Measurements from ENCODE around the gene SMAD5. TPM values are rescaled to one million over a fixed set of nuclear protein-coding genes. Genes with fewer than 3 reads are reported as not detected.

Gene SMAD5
- polyA plus RNA-seq, 3 donors: 7.9 to 19.2 (median 17.3) TPM

- Histone ChIP-seq H3K4me2 (replicated peaks; ENCODE audit: extremely low read depth, low read length, poor library complexity, severe bottlenecking) (no peak overlapping the region), H3K4me3 (replicated peaks in 1 of 3; ENCODE audit: low read depth in 2 of 3, low read length in 3 of 3) (no peak overlapping the region), H3K9me3 (replicated peaks in 1 of 2; ENCODE audit: control insufficient read depth in 1 of 2, insufficient read depth in 1 of 2, low read length in 2 of 2) (no peaks in the 10 kb centered on the region), H3K4me1 (ENCODE audit: control insufficient read depth in 1 of 2, insufficient read depth in 2 of 2, low read length in 2 of 2) (no peaks in the 10 kb centered on the region), H3K79me2 (ENCODE audit: insufficient read depth, low read length) (no peaks in the 10 kb centered on the region), H3K27me3 (ENCODE audit: control insufficient read depth in 2 of 2, insufficient read depth in 2 of 2, low read length in 2 of 2) (peaks cover 2 to 20% of the 10 kb centered on the region in 2 donors), H4K20me1 (ENCODE audit: insufficient read depth, low read length) (no peaks in the 10 kb centered on the region), H3K27ac (ENCODE audit: low read depth in 1 of 2, low read length in 2 of 2) (no peak overlapping the region), H2AFZ (ENCODE audit: insufficient read depth, low read depth, low read length, poor library complexity, severe bottlenecking) (no peak overlapping the region), H3K9ac (ENCODE audit: insufficient read depth, low read length, poor library complexity, severe bottlenecking) (no peak overlapping the region), H3K36me3 (replicated peaks in 1 of 2; ENCODE audit: control insufficient read depth in 1 of 2, insufficient read depth in 2 of 2, low read length in 2 of 2) (no peaks in the 10 kb centered on the region)
- no peak for TF ChIP-seq CTCF (IDR thresholded peaks at IDR 0.05)
- H3K27ac Mint-ChIP-seq: no peak overlapping the region
- intact Hi-C loops (cut with micrococcal nuclease): no loop called here
- no peaks in the 10 kb centered on the region for H3K36me3 Mint-ChIP-seq
- H3K4me1 Mint-ChIP-seq: peaks cover 3% of the 10 kb centered on the region
- H3K4me3 Mint-ChIP-seq: no peak overlapping the region
- 94% methylated on average over 4 of the region's 4 CpGs for WGBS (ENCODE audit: insufficient coverage)
- H3K9me3 Mint-ChIP-seq: peaks cover 0 to 1% (median 0%) of the 10 kb centered on the region in 7 donors
- H3K27me3 Mint-ChIP-seq (ENCODE audit: low read depth in 3 of 3): peaks cover 24 to 31% (median 27%) of the 10 kb centered on the region in 3 donors
- DNase-seq: no peak
These were observed 73.3 kb downstream of the SMAD5 start for GRCh38 chr5:136205941-136206340.

GRCh38 chr5:136206361-136206760 is 73.7 kb downstream of the SMAD5 start:
- Histone ChIP-seq H3K27me3 (ENCODE audit: control insufficient read depth in 2 of 2, insufficient read depth in 2 of 2, low read length in 2 of 2) (peaks cover 2 to 18% of the 10 kb centered on the region in 2 donors), H3K4me3 (replicated peaks in 1 of 3; ENCODE audit: low read depth in 2 of 3, low read length in 3 of 3) (no peak overlapping the region), H4K20me1 (ENCODE audit: insufficient read depth, low read length) (no peaks in the 10 kb centered on the region), H2AFZ (ENCODE audit: insufficient read depth, low read depth, low read length, poor library complexity, severe bottlenecking) (no peak overlapping the region), H3K27ac (ENCODE audit: low read depth in 1 of 2, low read length in 2 of 2) (no peak overlapping the region), H3K79me2 (ENCODE audit: insufficient read depth, low read length) (no peaks in the 10 kb centered on the region), H3K9ac (ENCODE audit: insufficient read depth, low read length, poor library complexity, severe bottlenecking) (no peak overlapping the region), H3K4me1 (ENCODE audit: control insufficient read depth in 1 of 2, insufficient read depth in 2 of 2, low read length in 2 of 2) (no peaks in the 10 kb centered on the region), H3K4me2 (replicated peaks; ENCODE audit: extremely low read depth, low read length, poor library complexity, severe bottlenecking) (no peak overlapping the region), H3K36me3 (replicated peaks in 1 of 2; ENCODE audit: control insufficient read depth in 1 of 2, insufficient read depth in 2 of 2, low read length in 2 of 2) (no peaks in the 10 kb centered on the region), H3K9me3 (replicated peaks in 1 of 2; ENCODE audit: control insufficient read depth in 1 of 2, insufficient read depth in 1 of 2, low read length in 2 of 2) (no peaks in the 10 kb centered on the region)
- H3K9me3 Mint-ChIP-seq: peaks cover 0 to 1% (median 0%) of the 10 kb centered on the region in 7 donors
- peaks cover 23 to 30% (median 26%) of the 10 kb centered on the region in 3 donors for H3K27me3 Mint-ChIP-seq (ENCODE audit: low read depth in 3 of 3)
- no peak for TF ChIP-seq CTCF (IDR thresholded peaks at IDR 0.05)
- H3K4me3 Mint-ChIP-seq: no peak overlapping the region
- DNase-seq: no peak
- H3K36me3 Mint-ChIP-seq: no peaks in the 10 kb centered on the region
- intact Hi-C loops (cut with micrococcal nuclease): no loop called here
- no peak overlapping the region for H3K27ac Mint-ChIP-seq
- WGBS (ENCODE audit: insufficient coverage): 85% methylated on average over 2 of the region's 5 CpGs
- H3K4me1 Mint-ChIP-seq: peaks cover 3% of the 10 kb centered on the region

Data from CD14-positive monocyte (primary cell).